Right kidney (tissue), 1 donor: Measurements from ENCODE around the gene GPR15LG.

Experiments
- DNase-seq: peaks from one replicate; pipeline ENCODE4 v3.0.0-alpha.2; 2016

The GPR15LG gene

DNA sequence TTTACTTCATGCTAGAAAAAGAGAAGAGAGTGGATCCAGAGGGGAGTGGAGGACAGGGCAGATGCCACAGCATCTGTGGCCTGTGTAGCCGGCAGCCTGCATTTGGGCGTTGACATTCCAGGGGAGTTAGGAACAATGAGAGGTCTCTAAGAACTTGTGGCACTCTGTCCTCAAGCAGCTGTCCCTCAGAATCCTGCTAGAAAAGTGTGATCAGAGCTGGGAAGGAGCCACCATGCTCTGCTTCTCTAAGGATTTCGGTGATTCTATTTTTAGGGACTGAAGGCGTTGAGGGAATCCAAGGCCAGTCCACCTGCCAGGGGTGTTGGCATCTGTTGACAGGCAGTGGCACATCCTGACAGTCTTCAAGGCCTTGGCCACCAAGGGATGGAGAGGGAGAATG lies 44.1 kb downstream of the GPR15LG start:
- DNase-seq: no peak

DNA sequence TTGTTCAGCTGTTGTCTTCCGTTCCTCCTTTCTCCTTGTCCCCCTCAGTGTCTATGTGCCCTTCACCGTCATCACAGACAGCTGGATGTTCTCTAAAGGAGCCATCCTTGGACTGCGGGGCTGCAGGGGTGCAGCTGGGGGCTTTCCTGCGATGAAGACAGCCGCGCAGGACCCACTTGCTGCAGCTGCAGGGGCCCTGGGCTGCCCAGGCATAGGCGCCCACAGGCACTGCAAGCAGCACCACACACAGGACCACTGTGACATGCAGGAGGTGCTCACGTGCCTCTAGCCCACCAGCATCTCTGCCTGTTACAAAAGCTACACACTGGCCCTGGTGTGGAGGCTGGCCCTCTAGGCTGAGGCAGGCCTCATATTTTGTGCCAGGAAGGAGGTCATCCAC lies 48.3 kb downstream of the GPR15LG start:
- no peak for DNase-seq

- DNase-seq: peak; percentile 21
Measured at GRCh38 chr10:84224411-84225028, 50.9 kb downstream of the GPR15LG start.

GRCh38 chr10:84225427-84226173 lies 52.0 kb downstream of the GPR15LG start, which contains the start of gene LRIT2:
Gene LRIT2 (minus strand): TSS chr10:84225544. CDS start chr10:84225520, 24 bp downstream.
- no peak for DNase-seq

DNA sequence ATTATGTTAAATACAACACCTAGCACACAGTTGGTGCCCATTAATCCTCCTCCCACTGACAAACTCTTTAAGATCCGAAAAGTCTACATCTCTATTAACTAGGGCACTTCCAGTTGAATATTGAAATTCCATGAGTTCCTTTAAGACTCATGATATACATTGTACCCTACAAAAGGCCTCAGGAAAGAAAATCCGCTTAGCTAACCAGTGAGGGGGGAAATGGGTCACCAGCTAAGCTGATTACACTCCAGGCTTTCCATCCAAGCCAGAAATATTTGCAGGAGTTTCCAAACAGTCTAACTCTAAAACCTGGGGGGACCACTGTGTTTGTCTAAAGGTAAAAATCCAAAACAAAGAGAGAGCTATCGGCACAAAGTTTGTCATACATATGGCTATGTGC lies 53.0 kb downstream of the GPR15LG start:
- no peak for DNase-seq

- DNase-seq: no peak
Measured at GRCh38 chr10:84227810-84228209, 54.2 kb downstream of the GPR15LG start.

DNA sequence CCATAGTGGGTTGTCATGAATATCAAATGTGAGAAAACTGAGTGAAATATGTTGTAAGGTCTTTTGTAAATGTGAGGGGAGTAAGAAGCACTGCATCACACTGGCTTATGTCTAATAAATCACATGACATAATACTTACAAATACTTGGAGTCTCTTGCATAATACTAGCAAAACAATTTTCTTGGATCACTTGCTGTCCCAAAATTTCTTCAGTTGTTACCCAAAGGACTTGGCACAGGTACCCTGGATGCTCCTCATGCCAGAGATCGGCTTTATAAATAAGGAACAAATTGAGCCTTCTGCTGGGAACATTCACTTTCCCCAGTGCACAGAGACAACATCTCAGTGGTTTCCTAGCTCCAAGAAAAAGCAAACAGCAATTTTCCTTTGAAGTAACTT lies 56.8 kb downstream of the GPR15LG start:
- DNase-seq: no peak

GRCh38 chr10:84232376-84232775 lies 58.8 kb downstream of the GPR15LG start:
- DNase-seq: no peak

- DNase-seq: no peak
Measured at GRCh38 chr10:84233940-84234339, 60.3 kb downstream of the GPR15LG start.

DNA sequence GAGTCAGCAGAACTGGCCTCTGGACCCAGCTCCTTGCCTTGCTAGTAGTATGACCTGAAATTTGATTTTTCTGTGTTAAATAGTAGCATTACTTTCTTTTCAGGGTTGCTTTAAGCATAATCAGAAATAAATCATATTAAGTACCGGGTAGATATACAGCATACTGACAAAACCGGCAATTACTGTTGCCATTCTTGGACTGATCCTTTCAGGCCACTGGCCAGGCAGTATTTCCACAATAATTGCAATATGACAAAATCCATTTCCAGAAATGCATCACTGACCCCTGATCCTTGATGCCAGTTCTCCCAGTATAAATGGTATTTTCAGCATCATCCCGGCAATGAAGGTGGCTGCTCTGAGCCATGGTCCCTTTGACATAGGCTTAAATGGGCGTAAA lies 60.9 kb downstream of the GPR15LG start:
- no peak for DNase-seq
